ENCODE data around the gene SYTL3. TPM values are rescaled to one million over a fixed set of nuclear protein-coding genes. Genes with fewer than 3 reads are reported as not detected.
A peak's percentile ranks its signal among the peaks of the same experiment; 100 is the strongest.

SYTL3 gene
- total RNA-seq, 2 donors from 2014 or later: 0.58 to 0.79 TPM

- DNase-seq: no peak
- Mint-ChIP-seq H3K27me3 (ENCODE audit: insufficient read depth) (no peaks in the 10 kb centered on the region), H3K4me1 (peaks cover 33% of the 10 kb centered on the region), H3K27ac (peak overlapping the region; percentile 74), H3K9me3 (no peaks in the 10 kb centered on the region), H3K4me3 (no peak overlapping the region), H3K36me3 (ENCODE audit: low read depth) (peaks cover 93% of the 10 kb centered on the region)
- H3K36me3 ChIP-seq (ENCODE audit: control insufficient read depth, insufficient read depth, low read length): peaks cover 97% of the 10 kb centered on the region
- H3K27me3 ChIP-seq (ENCODE audit: control insufficient read depth, insufficient read depth, low read length, poor library complexity, severe bottlenecking): no peaks in the 10 kb centered on the region
- TF ChIP-seq CTCF (conservative IDR thresholded peaks at IDR 0.05): no peak
- H3K9ac ChIP-seq (ENCODE audit: extremely low read depth, low read length, poor library complexity, severe bottlenecking): no peak overlapping the region
- no peaks in the 10 kb centered on the region for H3K4me1 ChIP-seq (ENCODE audit: control insufficient read depth, insufficient read depth, low read length)
- H3K4me3 ChIP-seq (ENCODE audit: low read length): no peak overlapping the region
- WGBS, 2 experiments (ENCODE audit: insufficient coverage in 1 of 2, insufficient read length in 1 of 2): 93 to 96% methylated on average over 6 to 7 of the region's 7 CpGs
- no peaks in the 10 kb centered on the region for H3K9me3 ChIP-seq (ENCODE audit: control insufficient read depth, low read length)
- H3K27ac ChIP-seq (ENCODE audit: low read depth, low read length): no peak overlapping the region
Measured at GRCh38 chr6:158780246-158780884, 130.5 kb downstream of the SYTL3 start.

- H3K27ac Mint-ChIP-seq: peak overlapping the region; percentile 40
- Histone ChIP-seq H3K27ac (ENCODE audit: low read depth, low read length) (no peak overlapping the region), H3K9ac (ENCODE audit: extremely low read depth, low read length, poor library complexity, severe bottlenecking) (no peak overlapping the region), H3K4me1 (ENCODE audit: control insufficient read depth, insufficient read depth, low read length) (no peaks in the 10 kb centered on the region), H3K9me3 (ENCODE audit: control insufficient read depth, low read length) (no peaks in the 10 kb centered on the region), H3K27me3 (ENCODE audit: control insufficient read depth, insufficient read depth, low read length, poor library complexity, severe bottlenecking) (no peaks in the 10 kb centered on the region), H3K36me3 (ENCODE audit: control insufficient read depth, insufficient read depth, low read length) (peaks cover 96% of the 10 kb centered on the region), H3K4me3 (ENCODE audit: low read length) (no peak overlapping the region)
- DNase-seq: no peak
- no peaks in the 10 kb centered on the region for H3K27me3 Mint-ChIP-seq (ENCODE audit: insufficient read depth)
- peaks cover 26% of the 10 kb centered on the region for H3K4me1 Mint-ChIP-seq
- 95 to 97% methylated on average over 11 of the region's 11 CpGs for WGBS, 2 experiments (ENCODE audit: insufficient coverage in 1 of 2, insufficient read length in 1 of 2)
- TF ChIP-seq CTCF (conservative IDR thresholded peaks at IDR 0.05): no peak
- H3K4me3 Mint-ChIP-seq: no peak overlapping the region
- peaks cover 93% of the 10 kb centered on the region for H3K36me3 Mint-ChIP-seq (ENCODE audit: low read depth)
- no peaks in the 10 kb centered on the region for H3K9me3 Mint-ChIP-seq
Measured at GRCh38 chr6:158780988-158781691, 131.3 kb downstream of the SYTL3 start.

DNA sequence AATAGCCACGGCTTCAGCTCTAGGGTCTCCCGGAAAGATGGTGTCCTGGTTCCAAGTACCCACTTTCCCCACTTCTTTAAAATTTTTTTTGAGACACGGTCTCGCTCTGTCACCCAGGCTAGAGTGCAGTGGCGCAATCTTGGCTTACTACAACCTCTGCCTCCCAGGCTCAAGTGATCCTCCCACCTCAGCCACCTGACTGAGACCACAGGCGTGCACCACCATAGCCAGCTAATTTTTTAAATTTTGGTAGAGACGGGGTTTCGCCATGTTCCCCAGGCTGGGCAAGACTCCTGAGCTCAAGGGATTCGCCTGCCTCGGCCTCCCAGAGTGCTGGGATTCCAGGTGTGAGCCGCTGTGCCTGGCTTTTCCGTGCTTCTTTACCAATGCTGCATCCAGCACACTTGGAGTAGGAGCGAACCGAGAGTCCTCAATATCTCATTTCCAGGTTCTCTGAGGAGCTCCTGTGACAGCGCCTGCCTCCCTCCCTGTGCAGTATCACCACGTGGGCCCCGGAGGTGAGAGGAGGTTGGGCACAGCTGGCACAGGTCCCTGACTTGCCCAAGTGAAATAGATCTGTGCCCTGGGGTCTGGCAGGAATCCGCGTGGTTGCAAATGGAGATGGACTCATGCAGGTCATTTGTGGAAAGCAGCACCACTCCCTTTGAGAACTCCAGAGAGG is 132.0 kb downstream of the SYTL3 start:
- no peaks in the 10 kb centered on the region for H3K27me3 ChIP-seq (ENCODE audit: control insufficient read depth, insufficient read depth, low read length, poor library complexity, severe bottlenecking)
- peaks cover 96% of the 10 kb centered on the region for H3K36me3 ChIP-seq (ENCODE audit: control insufficient read depth, insufficient read depth, low read length)
- 92 to 93% methylated on average over 17 to 19 of the region's 19 CpGs for WGBS, 2 experiments (ENCODE audit: insufficient coverage in 1 of 2, insufficient read length in 1 of 2)
- no peaks in the 10 kb centered on the region for H3K9me3 ChIP-seq (ENCODE audit: control insufficient read depth, low read length)
- no peak overlapping the region for H3K4me3 ChIP-seq (ENCODE audit: low read length)
- Mint-ChIP-seq H3K27ac (peak overlapping the region; percentile 40), H3K36me3 (ENCODE audit: low read depth) (peaks cover 94% of the 10 kb centered on the region), H3K4me3 (no peak overlapping the region), H3K27me3 (ENCODE audit: insufficient read depth) (no peaks in the 10 kb centered on the region), H3K4me1 (peaks cover 21% of the 10 kb centered on the region), H3K9me3 (no peaks in the 10 kb centered on the region)
- no peak overlapping the region for H3K9ac ChIP-seq (ENCODE audit: extremely low read depth, low read length, poor library complexity, severe bottlenecking)
- DNase-seq: no peak
- TF ChIP-seq CTCF (conservative IDR thresholded peaks at IDR 0.05): no peak
- no peak overlapping the region for H3K27ac ChIP-seq (ENCODE audit: low read depth, low read length)
- H3K4me1 ChIP-seq (ENCODE audit: control insufficient read depth, insufficient read depth, low read length): no peaks in the 10 kb centered on the region

Measured in endodermal cell (in vitro differentiated cells).